ENCODE results near the gene EXOC3L4.

EXOC3L4 gene

DNA sequence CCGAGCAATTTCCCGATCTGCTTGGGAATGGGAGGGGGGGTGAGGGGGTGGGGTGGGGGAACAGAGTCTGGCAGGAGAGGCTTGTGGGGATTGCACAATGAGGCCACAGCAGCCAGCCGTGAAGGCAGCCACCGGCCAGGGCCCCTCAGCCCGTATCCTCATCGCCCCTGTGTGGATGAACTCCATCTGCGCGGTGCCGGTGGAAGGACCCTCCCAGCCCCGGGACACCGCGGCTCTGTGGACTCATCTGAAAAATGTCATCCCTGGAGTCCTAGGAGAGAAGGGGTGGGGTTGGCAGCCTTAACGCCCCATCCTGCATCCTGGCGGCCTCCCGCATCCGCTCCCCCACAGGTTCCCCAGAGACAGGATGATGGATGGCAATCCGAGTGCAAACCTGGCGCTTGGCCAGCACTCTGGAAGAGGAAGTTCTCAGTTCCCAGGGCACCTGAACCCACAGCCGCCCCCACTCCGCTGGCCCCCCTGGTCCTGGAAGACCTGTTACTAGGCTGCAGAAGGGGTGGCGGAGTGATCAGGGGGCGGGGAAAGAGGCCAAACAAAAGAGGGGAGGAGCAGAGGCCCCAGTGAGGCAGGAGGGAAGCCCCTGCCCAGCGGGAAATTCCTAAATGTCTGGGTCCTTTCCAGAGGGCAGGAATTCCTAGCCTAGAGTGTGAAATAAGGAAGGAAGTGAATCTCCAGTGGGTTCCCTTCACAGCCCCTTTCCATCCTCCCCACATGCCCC, 27.5 kb downstream of the EXOC3L4 start:
- DNase-seq (ENCODE audit: low read depth): no peak

DNA sequence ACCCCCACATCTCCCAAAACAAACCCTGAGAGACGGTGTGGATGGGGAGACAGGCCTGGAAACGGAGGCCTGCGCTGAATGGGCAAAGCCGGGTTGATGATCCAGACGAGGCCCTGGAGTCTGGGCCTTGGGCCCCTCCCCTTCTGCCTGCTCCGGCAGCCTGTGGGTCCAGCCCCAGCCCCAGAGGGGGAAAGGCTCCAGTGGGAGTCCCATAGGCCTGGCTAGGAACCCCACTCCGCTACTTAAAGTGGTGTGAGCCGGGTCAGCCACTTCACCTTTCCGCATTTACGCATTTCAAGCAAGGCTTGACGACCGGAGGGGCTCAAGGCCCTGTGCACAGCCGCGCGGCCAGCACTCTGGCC, 28.0 kb downstream of the EXOC3L4 start:
- DNase-seq (ENCODE audit: low read depth): no peak

DNA sequence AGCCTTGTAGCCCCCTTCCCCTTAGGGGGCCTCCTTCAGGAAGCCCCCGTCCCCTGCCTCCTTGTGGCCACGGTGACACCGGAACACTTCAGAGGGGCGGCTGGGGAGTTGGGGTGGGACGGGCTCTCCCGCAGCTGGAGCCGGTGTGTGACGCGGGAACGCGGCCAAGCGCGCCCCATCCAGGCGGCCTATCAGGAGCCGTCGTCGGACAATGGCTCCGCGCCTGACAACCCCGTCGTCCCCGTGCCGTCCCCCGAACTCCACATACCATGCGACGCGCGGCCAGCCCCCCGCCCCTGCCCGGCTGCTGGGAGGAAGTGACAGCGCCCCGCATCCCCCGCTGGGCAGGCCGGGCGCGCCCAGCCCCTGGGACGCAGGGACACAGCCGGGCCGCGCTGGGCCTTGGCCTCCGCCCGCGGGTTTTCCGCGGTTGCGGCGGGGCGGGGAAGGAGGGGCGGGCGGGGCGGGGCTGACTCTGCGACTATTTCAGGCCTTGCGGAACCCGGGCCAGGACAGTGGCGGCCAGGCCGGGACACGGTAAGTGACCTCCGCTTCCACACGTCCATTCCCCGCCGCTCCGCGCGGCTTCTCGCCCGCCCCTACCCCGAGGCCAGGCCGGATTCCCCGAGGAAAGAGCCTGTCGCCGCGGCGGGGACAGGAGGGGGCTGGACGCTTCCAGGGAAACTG, 28.6 kb downstream of the EXOC3L4 start, which contains the start of gene TNFAIP2:
Gene TNFAIP2 (plus strand): TSS at position 515 of the 687 bp plus-strand sequence. CDS start 2,997 bp downstream, outside the sequence.
- no peak for DNase-seq (ENCODE audit: low read depth)

DNA sequence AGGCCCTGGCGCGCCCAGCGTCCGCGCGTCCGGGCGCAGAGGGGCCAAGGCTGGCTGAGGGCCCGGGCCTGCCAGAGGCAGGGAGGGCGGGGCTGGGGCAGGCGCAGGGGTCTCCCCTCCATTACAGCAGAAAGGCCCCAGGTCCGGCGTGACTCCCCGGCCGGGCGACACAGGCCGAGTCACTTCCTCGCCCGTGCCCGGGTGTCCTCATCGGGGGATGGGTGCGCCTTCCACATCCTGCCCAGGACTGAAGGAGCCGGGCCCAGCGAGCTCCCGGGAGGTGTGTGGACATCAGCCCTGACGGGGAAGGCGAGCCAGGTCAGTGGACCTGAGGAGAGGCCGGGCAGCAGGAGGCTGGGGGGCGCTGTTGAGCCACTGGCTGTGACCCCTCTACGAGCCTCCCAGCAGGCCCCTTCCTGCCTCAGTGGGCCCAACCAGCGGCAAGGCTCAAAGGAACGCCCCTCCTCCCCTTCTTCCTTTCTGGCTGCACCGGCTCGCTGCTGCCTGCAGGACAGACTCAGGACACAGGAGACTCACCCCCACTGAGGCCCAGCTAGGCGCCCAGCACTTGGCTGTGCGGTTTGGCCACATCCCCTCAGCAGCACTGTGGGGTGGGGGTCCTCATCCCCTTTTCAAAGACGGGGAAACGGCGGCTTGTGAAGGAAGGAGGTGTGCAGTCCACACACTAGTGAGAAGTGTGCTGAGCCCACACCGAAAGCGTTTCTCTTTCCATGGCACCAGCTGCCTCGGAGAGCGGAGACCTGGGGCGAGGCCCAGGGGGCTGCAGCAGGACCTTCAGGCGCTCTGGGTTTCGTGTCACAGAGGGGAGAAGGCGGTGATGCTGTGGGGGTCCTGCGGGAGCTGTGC, 29.3 kb downstream of the EXOC3L4 start:
- no peak for DNase-seq (ENCODE audit: low read depth)

DNA sequence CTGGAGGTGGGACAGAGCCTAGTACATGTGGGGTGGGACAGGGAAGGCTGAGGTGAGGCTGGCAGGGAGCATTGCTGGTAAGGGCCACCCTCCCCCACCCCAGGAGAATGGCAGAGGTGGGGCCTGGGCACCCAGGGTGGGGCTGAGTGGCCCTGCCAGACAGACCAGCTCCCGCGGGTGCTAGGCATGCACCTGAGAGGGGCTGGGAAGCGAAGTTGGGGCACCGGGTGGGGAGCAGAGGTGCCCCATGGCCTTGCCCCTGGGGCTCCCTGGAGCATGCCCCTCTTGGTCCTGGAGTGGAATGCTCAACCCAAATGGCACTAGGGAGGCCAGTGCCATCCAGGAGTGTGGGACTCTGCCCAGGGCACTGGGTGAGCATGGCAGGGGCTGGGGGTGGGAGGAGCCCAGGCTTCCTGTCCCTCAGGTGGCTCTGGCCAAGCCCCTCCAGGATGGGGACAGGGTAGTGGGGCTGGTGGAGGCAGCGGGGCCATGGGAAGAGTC, 30.0 kb downstream of the EXOC3L4 start:
- no peak for DNase-seq (ENCODE audit: low read depth)

DNA sequence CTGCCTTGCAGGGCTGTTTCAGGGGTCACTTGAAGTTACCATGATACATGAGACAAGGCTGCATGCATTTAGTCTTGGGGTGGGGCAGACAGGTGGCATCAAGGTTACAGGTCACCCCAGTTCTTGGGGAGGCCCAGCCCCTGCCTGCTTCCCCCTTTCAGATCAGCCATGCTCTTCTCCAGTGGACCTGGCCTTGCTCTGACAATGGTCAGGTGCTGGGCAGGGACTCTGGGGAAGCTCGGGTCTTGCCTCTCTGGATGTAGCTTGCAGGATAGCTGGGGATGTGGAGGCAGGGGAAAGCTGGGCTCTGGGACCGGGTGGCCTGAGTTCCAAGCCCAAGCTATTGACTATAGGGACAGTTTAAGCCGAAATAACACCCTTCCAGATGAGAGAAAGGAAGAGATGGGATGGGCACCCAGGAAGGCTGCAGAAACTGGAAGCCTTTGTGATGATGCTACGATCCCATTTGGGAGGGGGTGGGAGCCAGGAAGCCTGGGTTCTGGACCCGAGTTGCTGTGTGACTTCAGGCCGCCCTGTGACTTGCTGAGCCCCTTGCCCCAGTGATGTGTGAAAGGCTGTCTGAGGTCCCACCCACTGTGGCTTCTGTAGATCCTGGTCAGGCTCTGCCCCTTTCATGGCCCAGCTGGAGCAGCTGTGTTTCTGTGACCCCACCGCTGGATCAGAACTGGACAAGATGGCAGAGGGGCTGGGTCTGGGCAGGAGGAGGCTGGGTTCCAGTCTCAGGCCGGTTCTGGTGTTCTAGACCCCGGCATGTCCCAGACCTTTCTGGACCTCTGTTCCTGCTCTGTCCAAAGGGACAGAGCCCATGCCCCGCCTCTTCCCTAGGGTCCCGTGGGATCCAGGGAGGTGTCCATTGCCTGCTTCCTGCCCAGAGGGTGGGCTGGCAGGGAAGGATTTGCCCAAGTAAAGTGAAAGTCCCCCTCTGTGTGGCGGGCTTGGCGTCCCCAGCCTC, 30.9 kb downstream of the EXOC3L4 start:
- DNase-seq (ENCODE audit: low read depth): no peak

DNA sequence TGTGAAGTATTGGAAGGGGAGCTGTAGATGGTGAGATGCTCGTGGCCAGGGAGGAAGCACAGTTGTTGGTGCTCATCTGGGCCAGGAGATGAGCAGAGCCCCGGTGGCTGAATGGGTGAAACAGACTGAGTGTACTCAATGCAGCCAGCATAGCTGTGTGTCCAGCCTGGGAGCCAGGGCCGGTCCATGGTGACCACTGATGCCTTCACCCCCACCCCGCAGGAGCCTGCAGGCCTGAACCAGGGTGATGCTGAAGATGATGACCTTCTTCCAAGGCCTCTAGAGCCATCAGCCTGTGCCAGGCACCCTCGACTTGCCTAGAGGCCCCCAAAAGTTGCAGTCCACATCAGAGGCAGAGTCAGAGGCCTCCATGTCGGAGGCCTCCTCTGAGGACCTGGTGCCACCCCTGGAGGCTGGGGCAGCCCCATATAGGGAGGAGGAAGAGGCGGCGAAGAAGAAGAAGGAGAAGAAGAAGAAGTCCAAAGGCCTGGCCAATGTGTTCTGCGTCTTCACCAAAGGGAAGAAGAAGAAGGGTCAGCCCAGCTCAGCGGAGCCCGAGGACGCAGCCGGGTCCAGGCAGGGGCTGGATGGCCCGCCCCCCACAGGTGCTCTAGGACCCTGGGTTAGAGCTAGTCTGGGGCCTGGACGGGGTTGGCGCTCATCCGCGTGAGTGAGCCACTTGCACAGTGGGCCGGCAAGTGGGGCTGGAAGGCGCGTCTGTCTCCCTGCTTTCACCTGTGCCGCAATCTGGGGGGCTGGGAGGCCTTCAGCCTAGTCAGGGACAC, 31.8 kb downstream of the EXOC3L4 start:
- DNase-seq (ENCODE audit: low read depth): no peak

DNA sequence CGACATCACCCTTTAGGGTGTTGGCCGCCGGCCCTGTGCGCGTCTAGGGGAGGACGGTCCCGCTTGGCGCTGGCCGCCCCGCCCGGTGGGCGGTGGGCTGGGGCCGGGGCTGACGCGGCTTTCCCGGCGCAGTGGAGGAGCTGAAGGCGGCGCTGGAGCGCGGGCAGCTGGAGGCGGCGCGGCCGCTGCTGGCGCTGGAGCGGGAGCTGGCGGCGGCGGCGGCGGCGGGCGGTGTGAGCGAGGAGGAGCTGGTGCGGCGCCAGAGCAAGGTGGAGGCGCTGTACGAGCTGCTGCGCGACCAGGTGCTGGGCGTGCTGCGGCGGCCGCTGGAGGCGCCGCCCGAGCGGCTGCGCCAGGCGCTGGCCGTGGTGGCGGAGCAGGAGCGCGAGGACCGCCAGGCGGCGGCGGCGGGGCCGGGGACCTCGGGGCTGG, 32.4 kb downstream of the EXOC3L4 start:
- DNase-seq (ENCODE audit: low read depth): no peak

DNA sequence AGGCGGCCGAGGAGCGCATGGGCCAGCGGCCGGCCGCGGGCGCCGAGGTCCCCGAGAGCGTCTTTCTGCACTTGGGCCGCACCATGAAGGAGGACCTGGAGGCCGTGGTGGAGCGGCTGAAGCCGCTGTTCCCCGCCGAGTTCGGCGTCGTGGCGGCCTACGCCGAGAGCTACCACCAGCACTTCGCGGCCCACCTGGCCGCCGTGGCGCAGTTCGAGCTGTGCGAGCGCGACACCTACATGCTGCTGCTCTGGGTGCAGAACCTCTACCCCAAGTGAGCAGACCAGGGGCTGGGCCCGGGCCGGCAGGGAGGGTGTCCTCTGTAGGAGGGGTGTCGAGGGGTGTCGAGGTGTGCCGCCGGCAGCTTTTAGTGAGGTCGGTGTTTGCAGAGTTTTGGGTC, 32.8 kb downstream of the EXOC3L4 start:
- DNase-seq (ENCODE audit: low read depth): no peak

DNA sequence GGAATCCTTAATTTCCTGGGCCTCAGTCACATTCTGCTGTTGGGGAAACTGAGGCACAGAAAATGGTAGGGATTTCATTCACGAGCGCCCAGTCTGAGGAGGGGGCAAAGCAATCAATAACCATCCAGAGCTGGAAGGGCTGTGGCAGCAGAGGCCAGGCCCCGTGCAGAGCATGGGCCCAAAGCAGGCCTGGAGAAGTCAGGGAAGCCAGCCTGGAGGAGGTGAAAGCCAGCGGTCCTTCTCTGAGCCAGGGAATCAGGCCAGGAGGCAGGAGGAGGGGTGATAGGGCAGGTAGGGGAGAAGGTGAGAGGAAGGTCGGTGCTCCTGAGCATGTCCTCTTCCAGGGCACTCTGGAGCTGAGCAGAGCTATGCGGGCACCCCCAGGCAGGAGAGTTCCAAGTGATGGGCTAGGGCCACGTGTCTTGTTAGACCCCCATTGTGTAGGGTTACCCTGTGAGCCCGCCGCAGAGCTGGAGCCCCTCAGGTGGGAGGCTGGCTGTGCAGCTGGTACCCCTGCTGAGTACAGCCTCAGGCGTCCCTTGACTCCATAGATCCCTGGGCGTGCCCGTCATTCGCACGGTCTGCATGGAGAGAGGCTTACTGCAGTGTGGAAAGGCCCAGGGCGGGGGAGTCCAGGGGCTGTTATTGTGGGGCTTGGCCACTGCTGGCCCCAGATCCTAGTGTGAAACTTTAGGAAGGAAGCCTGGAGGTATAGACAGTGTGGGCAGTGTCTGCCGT, 33.5 kb downstream of the EXOC3L4 start:
- DNase-seq (ENCODE audit: low read depth): no peak

DNA sequence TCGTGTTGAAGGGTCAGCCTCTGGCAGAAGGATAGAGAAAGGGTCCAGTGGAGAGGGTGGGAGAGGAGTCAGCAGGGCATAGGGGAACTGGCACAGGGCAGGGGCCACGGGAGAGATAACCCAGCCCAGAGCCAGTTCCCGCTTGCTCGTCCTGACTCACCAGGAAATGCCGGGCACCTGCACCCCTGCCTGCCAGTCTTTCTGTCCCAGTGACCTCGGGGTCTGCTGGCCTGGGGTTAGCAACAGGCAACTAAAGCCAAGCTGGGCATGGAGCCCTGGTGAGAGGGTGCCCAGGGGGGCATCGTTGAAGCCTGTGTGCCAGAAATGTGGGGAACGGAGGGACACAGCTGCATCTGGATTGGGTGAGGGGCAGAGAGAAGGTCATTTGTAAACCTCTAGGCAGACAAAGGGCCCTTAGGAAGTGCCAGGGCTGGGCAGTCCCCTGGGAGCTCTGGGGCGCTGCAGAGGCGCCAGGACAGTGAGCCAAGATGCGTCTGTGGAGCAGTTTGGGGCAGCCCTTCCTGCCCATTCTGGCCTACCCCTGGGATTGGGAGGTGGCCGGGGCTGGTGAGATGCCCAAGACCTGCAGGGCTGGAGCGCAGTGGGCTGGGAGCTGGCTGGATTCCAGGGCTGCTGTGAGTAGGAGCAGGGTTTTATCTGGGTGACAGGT, 34.2 kb downstream of the EXOC3L4 start:
- no peak for DNase-seq (ENCODE audit: low read depth)

DNA sequence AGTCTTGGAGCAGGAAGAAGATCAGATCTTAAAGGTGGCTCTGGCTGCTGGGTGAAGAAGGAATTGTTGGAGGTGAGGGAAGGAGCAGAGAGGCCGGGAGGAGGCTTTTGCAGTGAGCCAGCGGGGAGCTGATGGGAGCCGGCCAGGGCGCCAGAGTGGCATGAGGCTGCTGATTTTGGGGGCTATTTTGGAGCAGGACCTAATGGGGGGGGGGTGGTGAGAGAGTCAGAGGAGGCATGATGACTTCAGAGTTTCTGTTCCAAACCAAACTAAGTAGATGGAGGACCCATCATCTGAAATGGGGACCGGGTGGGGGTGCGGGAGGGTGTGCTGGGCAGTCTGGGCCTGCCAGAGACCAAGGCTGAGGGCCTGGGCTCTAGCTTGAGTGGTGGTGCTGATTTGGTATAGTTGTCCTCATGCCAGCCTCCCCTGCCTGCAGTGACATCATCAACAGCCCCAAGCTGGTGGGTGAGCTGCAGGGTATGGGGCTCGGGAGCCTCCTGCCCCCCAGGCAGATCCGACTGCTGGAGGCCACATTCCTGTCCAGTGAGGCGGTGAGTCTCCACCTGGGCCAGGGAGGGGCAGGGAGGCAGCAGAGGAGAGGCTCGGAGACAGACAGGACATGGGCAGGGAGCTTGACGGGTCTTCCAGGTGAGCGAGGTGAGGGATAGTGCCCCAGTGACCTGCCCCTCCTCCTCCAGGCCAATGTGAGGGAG, 34.9 kb downstream of the EXOC3L4 start:
- no peak for DNase-seq (ENCODE audit: low read depth)

DNA sequence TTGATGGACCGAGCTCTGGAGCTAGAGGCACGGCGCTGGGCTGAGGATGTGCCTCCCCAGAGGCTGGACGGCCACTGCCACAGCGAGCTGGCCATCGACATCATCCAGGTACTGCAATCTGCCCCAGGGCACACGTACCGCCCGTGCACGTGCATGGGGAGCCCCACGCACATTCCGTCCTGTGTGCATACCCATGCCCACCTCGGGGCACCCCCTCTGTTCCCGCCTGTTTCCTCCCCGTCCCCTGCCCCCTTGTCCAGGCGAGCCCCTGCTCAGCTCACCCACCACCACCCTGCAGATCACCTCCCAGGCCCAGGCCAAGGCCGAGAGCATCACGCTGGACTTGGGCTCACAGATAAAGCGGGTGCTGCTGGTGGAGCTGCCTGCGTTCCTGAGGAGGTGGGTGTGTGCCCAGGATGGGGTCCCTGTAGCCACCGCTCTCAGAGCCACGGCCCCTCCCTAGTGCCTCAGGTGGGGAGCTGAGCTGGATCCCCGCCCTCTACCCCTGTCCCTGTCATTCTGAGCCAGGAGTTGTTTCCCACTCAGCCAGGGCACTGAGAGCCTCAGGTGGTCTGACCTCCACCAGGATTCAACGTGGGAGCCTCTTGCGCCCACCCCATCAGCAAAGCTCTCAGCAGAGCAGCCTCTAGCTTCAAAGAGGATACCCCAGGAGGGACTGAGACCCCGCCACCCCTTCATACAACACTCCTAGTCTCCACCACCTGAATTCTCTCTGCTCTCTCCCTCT, 35.7 kb downstream of the EXOC3L4 start:
- DNase-seq (ENCODE audit: low read depth): no peak

DNA sequence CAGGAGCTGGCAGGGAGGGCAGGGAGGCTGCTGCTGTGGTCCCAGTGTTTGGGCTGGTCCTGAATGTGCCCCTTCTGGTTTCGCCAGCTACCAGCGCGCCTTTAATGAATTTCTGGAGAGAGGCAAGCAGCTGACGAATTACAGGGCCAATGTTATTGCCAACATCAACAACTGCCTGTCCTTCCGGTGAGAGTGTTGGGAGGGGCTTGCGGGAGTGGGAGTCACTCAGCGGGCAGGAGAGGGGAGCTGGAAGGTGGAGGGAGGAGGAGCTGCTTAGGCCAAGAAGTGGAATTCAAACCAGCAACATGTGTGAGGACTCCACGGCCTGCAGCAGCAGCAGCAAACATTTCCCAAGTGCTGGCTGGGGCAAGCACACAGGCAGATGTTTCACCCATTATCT, 36.4 kb downstream of the EXOC3L4 start:
- DNase-seq (ENCODE audit: low read depth): no peak

DNA sequence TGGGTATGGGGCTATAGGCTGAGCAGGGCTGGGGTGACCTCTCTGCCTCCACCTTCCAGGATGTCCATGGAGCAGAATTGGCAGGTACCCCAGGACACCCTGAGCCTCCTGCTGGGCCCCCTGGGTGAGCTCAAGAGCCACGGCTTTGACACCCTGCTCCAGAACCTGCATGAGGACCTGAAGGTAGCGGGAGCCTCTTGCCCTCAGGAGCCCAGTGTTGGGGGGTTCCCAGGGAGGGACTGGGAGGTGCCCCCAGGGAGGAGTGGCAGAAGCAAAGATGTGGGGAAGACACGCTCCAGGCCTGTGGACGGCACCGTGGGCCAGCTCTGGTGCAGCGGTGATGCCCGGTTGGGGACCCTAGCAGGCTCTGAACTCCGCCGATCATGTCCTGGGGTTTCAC, 37.1 kb downstream of the EXOC3L4 start:
- no peak for DNase-seq (ENCODE audit: low read depth)

DNA sequence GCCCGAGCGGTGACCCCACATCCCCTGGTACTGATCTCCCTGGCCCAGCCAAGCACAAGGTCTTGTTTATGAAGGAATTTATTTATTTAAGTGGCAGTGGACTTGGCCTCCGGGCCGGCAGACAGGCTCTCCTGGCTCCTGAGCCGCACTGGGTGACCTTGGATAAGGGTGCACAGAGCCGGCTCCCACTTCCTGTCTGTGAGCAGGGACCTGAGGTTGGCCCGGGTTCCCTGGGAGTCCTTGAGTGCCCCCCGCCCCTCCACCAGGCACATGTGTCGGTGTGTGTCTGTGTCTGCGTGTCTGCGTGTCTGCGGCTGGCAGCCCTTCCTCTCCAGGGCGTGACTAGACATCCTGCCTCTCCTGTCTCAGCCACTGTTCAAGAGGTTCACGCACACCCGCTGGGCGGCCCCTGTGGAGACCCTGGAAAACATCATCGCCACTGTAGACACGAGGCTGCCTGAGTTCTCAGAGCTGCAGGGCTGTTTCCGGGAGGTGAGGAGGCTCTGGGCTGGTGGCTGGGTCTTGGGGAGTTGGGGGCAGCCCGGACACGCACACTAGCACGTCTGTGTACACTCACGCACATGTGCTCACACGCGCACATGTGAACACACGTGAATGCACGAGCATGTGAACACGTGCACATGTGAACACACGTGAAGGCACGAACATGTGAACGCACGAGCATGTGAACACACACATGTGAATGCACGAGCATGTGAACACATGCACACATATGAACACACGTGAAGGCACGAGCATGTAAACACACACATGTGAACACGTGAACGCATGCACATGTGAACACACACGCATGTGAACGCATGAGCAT, 38.1 kb downstream of the EXOC3L4 start:
- DNase-seq (ENCODE audit: low read depth): no peak
